ENCODE measurements around the gene DTNBP1.

- TF ChIP-seq REST (IDR thresholded peaks at IDR 0.05; ENCODE audit: insufficient read depth in 1 of 2, low read depth in 2 of 2, low read length in 2 of 2), result no peak
- TF ChIP-seq POLR2AphosphoS5 (IDR thresholded peaks at IDR 0.05; ENCODE audit: low read depth, low read length), result no peak
- TF ChIP-seq SIN3A (IDR thresholded peaks at IDR 0.05; ENCODE audit: borderline replicate concordance, insufficient read depth, low read length), result no peak
- TF ChIP-seq FOXP2 (optimal IDR thresholded peaks at IDR 0.05; ENCODE audit: borderline replicate concordance, extremely low read depth, extremely low read length, insufficient read depth), result no peak
- TF ChIP-seq TAF1 (IDR thresholded peaks at IDR 0.05; ENCODE audit: borderline replicate concordance, insufficient read depth, low read length), result no peak
Measured at GRCh38 chr6:15515660-15516375, 147.0 kb downstream of the DTNBP1 start.

All from PFSK-1 (cell line).